CD8-positive, alpha-beta memory T cell (primary cell): ENCODE results near the gene HOOK1. TPM values are rescaled to one million over a fixed set of nuclear protein-coding genes. Genes with fewer than 3 reads are reported as not detected.
"Not testable (repeated sequence)": the region's sequence is repeated elsewhere in the genome, so short reads cannot be mapped to it uniquely, and the experiment has no call there.

ENCODE experiments used
- CTCF ChIA-PET: fragments of 350-600 bp; sonication (Branson Sonifier 250); formaldehyde crosslinking; loops from one replicate; lab custom pipeline; 2021; ENCODE audit warnings: antibody characterized with exemption; lab: Charles Lee
- POLR2A ChIA-PET: fragments of 350-600 bp; sonication (Branson Sonifier 250); formaldehyde crosslinking; loops from one replicate; lab custom pipeline; 2021; ENCODE audit warnings: antibody characterized with exemption; lab: Charles Lee
- DNase-seq, 5 donors: peaks; one replicate each; pipeline versions ENCODE4 v3.0.0 to v3.0.0-alpha.2; 2020 to 2022; ENCODE audit warnings: mixed read lengths in 1 of 5
- H3K27ac ChIP-seq: one replicate; pipeline ENCODE4 v1.7.0; 2013; ENCODE audit warnings: low read depth, mild to moderate bottlenecking, low read length, moderate library complexity
- H3K27me3 ChIP-seq: 2 replicates; pipeline ENCODE4 v1.7.0; 2013; ENCODE audit warnings: low read length, mild to moderate bottlenecking; ENCODE audit not compliant: insufficient read depth, poor library complexity, severe bottlenecking
- H3K36me3 ChIP-seq: 2 replicates; pipeline ENCODE4 v1.7.0; 2013; ENCODE audit warnings: mild to moderate bottlenecking, low read length, moderate library complexity; ENCODE audit not compliant: insufficient read depth
- H3K4me1 ChIP-seq: 2 replicates; pipeline ENCODE4 v1.7.0; 2013; ENCODE audit warnings: mild to moderate bottlenecking, low read length, moderate library complexity; ENCODE audit not compliant: insufficient read depth
- H3K4me3 ChIP-seq: 2 replicates; pipeline ENCODE4 v1.7.0; 2013; ENCODE audit warnings: mild to moderate bottlenecking, low read length
- H3K9me3 ChIP-seq: 2 replicates; pipeline ENCODE4 v1.7.0; 2013; ENCODE audit warnings: mild to moderate bottlenecking, low read length
- H3K27ac Mint-ChIP-seq, 8 donors: one replicate each; pipeline ENCODE4 v1.8.0; 2020 to 2021; ENCODE audit warnings: mixed read lengths in 8 of 8, mild to moderate bottlenecking in 6 of 8, inconsistent platforms in 3 of 8, moderate library complexity in 3 of 8
- H3K27me3 Mint-ChIP-seq, 2 donors: one replicate each; pipeline ENCODE4 v1.8.0; 2020 to 2021; ENCODE audit warnings: mixed read lengths in 2 of 2, mild to moderate bottlenecking in 1 of 2, moderate library complexity in 1 of 2
- H3K36me3 Mint-ChIP-seq, 3 donors: one replicate each; pipeline ENCODE4 v1.8.0; 2020 to 2021; ENCODE audit warnings: mixed read lengths in 3 of 3, inconsistent platforms in 1 of 3, mild to moderate bottlenecking in 1 of 3
- H3K4me1 Mint-ChIP-seq, 3 donors: one replicate each; pipeline ENCODE4 v1.8.0; 2020 to 2021; ENCODE audit warnings: mixed read lengths in 3 of 3, inconsistent platforms in 1 of 3, mild to moderate bottlenecking in 1 of 3
- H3K4me3 Mint-ChIP-seq, 7 donors: one replicate each; pipeline ENCODE4 v1.8.0; 2020 to 2021; ENCODE audit warnings: mixed read lengths in 7 of 7, mild to moderate bottlenecking in 6 of 7, moderate library complexity in 4 of 7, inconsistent platforms in 2 of 7
- H3K9me3 Mint-ChIP-seq, 5 donors: one replicate each; pipeline ENCODE4 v1.8.0; 2020 to 2022; ENCODE audit warnings: mixed read lengths in 5 of 5, mild to moderate bottlenecking in 3 of 5, moderate library complexity in 2 of 5, inconsistent platforms in 1 of 5
- polyA plus RNA-seq: library from polyadenylated mRNA; unstranded; fragments of 300-500 nt; fragmentation: Illumina TruSeq; gene quantifications from one replicate; pipeline ENCODE4 v1.2.3, GENCODE V29; 2021
- total RNA-seq, 2 experiments: library from RNA; stranded (reverse); gene quantifications; one replicate each; pipeline ENCODE4 v1.2.3, GENCODE V29; 2021

Gene HOOK1
- total and polyA plus RNA-seq, 3 experiments from 2014 or later, result 4.4 to 5.2 (median 5.1) TPM

- no peak overlapping the region for H3K27ac ChIP-seq
- H3K27me3 ChIP-seq, result no peaks in the 10 kb centered on the region
- Mint-ChIP-seq H3K4me3 (no peak overlapping the region), H3K9me3 (peaks cover 0 to 12% (median 9%) of the 10 kb centered on the region in 5 donors), H3K4me1 (peaks cover 0 to 3% (median 0%) of the 10 kb centered on the region in 3 donors), H3K27me3 (peaks cover 17 to 61% of the 10 kb centered on the region in 2 donors), H3K36me3 (peaks cover 0 to 4% (median 0%) of the 10 kb centered on the region in 3 donors), H3K27ac (no peak overlapping the region)
- H3K4me3 ChIP-seq, result no peak overlapping the region
- no peak for DNase-seq
- ChIA-PET POLR2A (no interaction called here), CTCF (no interaction called here)
- no peaks in the 10 kb centered on the region for H3K9me3 ChIP-seq
- H3K4me1 ChIP-seq, result no peaks in the 10 kb centered on the region
- no peaks in the 10 kb centered on the region for H3K36me3 ChIP-seq
Measured at GRCh38 chr1:59919746-59920145, 105.0 kb downstream of the HOOK1 start.

- Mint-ChIP-seq H3K27me3 (peaks cover 26 to 68% of the 10 kb centered on the region in 2 donors), H3K9me3 (peaks cover 0 to 20% (median 17%) of the 10 kb centered on the region in 5 donors)
- H3K4me3 Mint-ChIP-seq, H3K9me3 ChIP-seq, H3K27me3 ChIP-seq, H3K4me1 ChIP-seq, CTCF ChIA-PET, H3K27ac ChIP-seq, DNase-seq, H3K4me1 Mint-ChIP-seq, H3K36me3 Mint-ChIP-seq, H3K27ac Mint-ChIP-seq, H3K4me3 ChIP-seq, POLR2A ChIA-PET, H3K36me3 ChIP-seq: not testable (repeated sequence)
Measured at GRCh38 chr1:59921258-59921899, 106.6 kb downstream of the HOOK1 start.

- H3K27me3 ChIP-seq, result no peaks in the 10 kb centered on the region
- Mint-ChIP-seq H3K27me3 (peaks cover 27 to 65% of the 10 kb centered on the region in 2 donors), H3K27ac (no peak overlapping the region), H3K9me3 (peaks cover 0 to 20% (median 17%) of the 10 kb centered on the region in 5 donors), H3K4me1 (peaks cover 14 to 15% (median 15%) of the 10 kb centered on the region in 3 donors), H3K4me3 (no peak overlapping the region), H3K36me3 (peaks cover 0 to 9% (median 0%) of the 10 kb centered on the region in 3 donors)
- H3K36me3 ChIP-seq, result no peaks in the 10 kb centered on the region
- H3K4me1 ChIP-seq, result no peaks in the 10 kb centered on the region
- no peak overlapping the region for H3K4me3 ChIP-seq
- no peak overlapping the region for H3K27ac ChIP-seq
- POLR2A ChIA-PET, result no interaction called here
- DNase-seq, result no peak
- no peaks in the 10 kb centered on the region for H3K9me3 ChIP-seq
- CTCF ChIA-PET, result no interaction called here
Measured at GRCh38 chr1:59924653-59925052, 109.9 kb downstream of the HOOK1 start.

Other genes with a start within 250 kb of the HOOK1 start
- gene CYP2J2, start 111.8 kb downstream of the HOOK1 start, total RNA-seq, result under 1 TPM; 0.42 to 0.70 TPM
- gene CYP2J2, start 111.8 kb downstream of the HOOK1 start, polyA plus RNA-seq, result 1.6 TPM